ENCODE results near the gene GPR89A.

GPR89A gene

GRCh38 chr1:145719230-145720079, 111.7 kb downstream of the GPR89A start, which contains the start of gene CD160:
Gene CD160, plus strand, starts transcription at chr1:145719499. Its CDS starts 8,829 bp downstream, at chr1:145728328.
- no peak for DNase-seq

All from right forelimb (tissue), 1 donor.